GM03348 (cell line): ENCODE data around the gene GRHL1.

Source experiments
- DNase-seq: peaks from one replicate; pipeline ENCODE4 v3.0.0; 2012; ENCODE audit warnings: low spot score

The GRHL1 gene

GRCh38 chr2:10042301-10043161, 91.0 kb downstream of the GRHL1 start:
- peak; percentile 74 for DNase-seq

DNA sequence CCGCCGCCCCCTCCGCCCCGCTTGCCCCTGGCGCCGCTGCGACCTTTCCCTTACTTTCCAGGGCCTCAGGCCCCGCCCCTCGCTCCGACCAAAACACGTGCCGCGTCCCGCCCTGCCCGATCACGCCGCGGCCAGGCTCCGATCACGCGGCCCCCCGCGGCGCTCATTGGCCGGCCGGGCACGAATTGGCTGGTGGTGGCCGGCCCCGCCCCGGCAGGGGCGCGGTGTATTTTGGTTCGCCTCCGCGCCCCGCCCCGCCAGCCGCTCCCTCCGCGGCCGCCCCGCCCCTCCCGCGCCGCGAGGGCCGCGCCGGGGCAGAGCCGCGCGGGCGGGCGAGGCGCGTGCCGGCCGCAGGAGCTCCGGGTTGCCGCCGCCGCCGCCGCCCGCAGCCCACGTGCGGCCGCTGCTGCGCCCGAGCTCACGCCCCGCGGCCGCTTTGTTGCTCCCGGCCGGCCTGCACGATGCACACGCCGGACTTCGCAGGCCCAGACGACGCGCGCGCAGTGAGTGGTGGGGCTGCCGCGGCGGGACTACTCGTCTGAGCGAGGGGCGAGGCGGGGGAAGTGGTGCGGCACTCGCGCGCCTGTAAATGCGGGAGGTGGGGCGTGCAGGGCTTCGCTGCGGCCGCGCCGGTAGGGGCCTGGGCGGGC, 91.9 kb downstream of the GRHL1 start, which contains the start of gene KLF11:
Gene KLF11, plus strand, starts transcription at position 295 of the 650 bp plus-strand sequence. Its CDS starts 167 bp downstream, at position 462.
- DNase-seq = peak; percentile 98

GRCh38 chr2:10043906-10044601, 92.6 kb downstream of the GRHL1 start:
- peak; percentile 96 for DNase-seq

DNA sequence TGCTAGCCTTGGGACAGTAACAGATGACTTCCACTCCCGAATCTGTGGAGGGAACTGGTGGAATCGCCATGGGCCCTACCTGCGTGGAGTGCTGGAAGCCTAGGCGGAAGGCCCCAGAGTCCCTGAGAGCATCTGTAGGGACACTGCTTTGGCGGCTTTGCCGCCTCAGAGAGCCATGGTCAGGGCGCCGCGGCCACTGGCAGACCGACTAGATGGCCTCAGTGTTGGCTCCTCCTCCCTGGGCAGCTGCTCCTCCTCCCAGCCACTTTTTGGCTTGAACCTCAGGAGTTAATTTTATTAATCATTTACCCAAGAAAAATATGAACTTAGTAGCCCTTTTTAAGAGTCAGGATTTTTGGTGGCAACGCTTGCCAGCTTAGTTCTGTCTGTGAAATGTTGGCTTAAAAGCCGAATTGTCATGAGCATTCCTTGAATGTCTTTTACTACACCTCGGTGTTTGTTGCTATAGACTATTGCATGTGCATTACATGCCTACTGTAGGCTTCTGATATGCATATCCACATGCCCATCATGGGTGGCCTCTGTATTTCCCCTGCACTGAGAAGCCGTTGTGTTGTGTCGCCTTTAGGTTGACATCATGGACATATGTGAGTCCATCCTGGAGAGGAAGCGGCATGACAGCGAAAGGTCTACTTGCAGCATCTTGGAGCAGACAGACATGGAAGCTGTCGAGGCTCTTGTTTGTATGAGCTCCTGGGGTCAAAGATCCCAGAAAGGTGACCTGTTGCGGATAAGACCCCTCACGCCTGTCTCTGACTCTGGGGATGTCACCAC, 94.3 kb downstream of the GRHL1 start:
- DNase-seq = no peak

DNA sequence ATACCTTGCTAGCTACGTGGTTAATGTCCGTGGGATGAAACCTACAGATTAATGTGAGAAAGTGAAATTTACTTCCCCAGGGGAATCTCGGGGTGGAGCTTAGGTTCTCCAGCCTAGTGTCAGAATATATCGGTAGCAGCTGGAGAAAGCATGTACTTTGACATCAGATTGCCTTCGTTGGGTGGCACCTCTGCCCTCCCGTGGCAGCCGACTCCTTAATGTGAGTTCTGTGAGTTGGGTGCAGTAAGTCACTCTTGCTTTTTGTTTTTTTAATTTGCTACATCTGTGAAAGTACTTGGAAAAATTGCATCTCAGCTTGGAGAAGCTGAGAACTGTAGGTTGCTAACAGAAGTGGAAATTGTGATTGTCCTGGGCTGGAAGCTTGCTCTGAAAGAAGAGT, 95.4 kb downstream of the GRHL1 start:
- no peak for DNase-seq

DNA sequence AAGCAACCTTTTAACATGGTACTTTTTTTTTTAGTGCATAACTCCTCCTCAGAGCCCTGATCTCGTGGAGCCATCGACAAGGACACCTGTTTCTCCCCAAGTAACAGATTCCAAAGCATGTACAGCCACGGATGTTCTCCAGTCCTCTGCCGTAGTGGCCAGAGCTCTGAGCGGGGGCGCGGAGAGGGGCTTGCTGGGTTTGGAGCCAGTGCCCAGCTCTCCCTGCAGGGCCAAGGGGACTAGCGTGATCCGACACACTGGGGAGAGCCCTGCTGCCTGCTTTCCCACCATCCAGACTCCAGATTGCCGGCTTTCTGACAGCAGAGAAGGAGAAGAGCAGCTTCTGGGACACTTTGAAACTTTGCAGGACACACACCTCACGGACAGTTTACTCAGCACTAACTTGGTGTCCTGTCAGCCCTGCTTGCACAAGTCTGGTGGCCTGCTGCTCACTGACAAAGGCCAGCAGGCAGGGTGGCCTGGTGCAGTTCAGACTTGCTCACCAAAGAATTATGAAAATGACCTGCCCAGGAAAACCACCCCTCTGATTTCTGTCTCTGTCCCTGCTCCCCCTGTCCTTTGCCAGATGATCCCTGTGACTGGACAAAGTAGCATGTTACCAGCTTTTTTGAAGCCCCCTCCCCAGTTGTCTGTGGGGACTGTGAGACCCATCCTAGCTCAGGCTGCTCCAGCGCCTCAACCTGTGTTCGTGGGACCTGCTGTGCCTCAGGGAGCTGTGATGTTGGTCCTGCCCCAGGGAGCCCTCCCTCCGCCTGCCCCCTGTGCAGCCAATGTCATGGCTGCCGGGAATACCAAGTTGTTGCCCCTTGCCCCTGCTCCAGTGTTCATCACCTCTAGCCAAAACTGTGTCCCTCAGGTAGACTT, 96.4 kb downstream of the GRHL1 start:
- no peak for DNase-seq

- DNase-seq = peak; percentile 74
These were observed 97.1 kb downstream of the GRHL1 start for GRCh38 chr2:10048501-10049171.
